SU-DHL-6 (cell line): Measurements from ENCODE around the gene KDELR1.

Source experiments
- H2AFZ ChIP-seq: fragments of 200-600 bp; sonication (generic); 2 replicates; pipeline ENCODE4 v1.6.1; 2014; ENCODE audit warnings: low read depth, mild to moderate bottlenecking, moderate library complexity, mixed read lengths, antibody characterized with exemption, low read length; ENCODE audit not compliant: severe bottlenecking
- H3F3A ChIP-seq: fragments of 200-600 bp; shearing (Covaris generic); 2 replicates; pipeline ENCODE4 v1.6.0; 2016; ENCODE audit warnings: antibody characterized with exemption, mild to moderate bottlenecking; ENCODE audit not compliant: insufficient read depth
- H3K27ac ChIP-seq: fragments of 200-600 bp; sonication (generic); 2 replicates; pipeline ENCODE4 v1.5.1; 2016; ENCODE audit warnings: low read depth, mild to moderate bottlenecking, low read length, moderate library complexity, mixed read lengths
- H3K27me3 ChIP-seq: fragments of 200-600 bp; sonication (generic), shearing (Covaris generic); 2 replicates; pipeline ENCODE4 v1.6.0; 2014; ENCODE audit warnings: mild to moderate bottlenecking, low read length
- H3K36me3 ChIP-seq: fragments of 200-600 bp; sonication (generic); 2 replicates; pipeline ENCODE4 v1.6.1; 2014; ENCODE audit warnings: mild to moderate bottlenecking, low read length, mixed read lengths
- H3K4me2 ChIP-seq: fragments of 300-600, 200-600 bp; shearing (Covaris generic), sonication (generic); 2 replicates; pipeline ENCODE4 v1.6.0; 2014; ENCODE audit warnings: low read length, low read depth, mild to moderate bottlenecking; ENCODE audit not compliant: poor library complexity, severe bottlenecking
- H3K4me3 ChIP-seq: fragments of 200-600 bp; sonication (generic); 2 replicates; pipeline ENCODE4 v1.5.1; 2014; ENCODE audit warnings: antibody characterized with exemption, low read length, mild to moderate bottlenecking, mixed read lengths; ENCODE audit not compliant: insufficient read depth, poor library complexity, severe bottlenecking
- H3K79me2 ChIP-seq: fragments of 200-600 bp; sonication (generic); 2 replicates; pipeline ENCODE4 v1.6.1; 2014; ENCODE audit warnings: mild to moderate bottlenecking, low read length, moderate library complexity; ENCODE audit not compliant: insufficient read depth
- H3K9ac ChIP-seq: fragments of 200-600 bp; sonication (generic); 2 replicates; pipeline ENCODE4 v1.7.0; 2014; ENCODE audit warnings: mild to moderate bottlenecking, low read length
- H3K9me2 ChIP-seq: fragments of 200-600 bp; sonication (generic); replicated peaks from 2 replicates; pipeline ENCODE4 v1.6.1; 2014; ENCODE audit warnings: low read length; ENCODE audit not compliant: insufficient read depth
- H3K9me3 ChIP-seq: fragments of 200-600 bp; sonication (generic); 2 replicates; pipeline ENCODE4 v1.6.1; 2014; ENCODE audit warnings: low read length, mixed read lengths; ENCODE audit not compliant: insufficient read depth
- H4K20me1 ChIP-seq: fragments of 200-600 bp; sonication (generic); 2 replicates; pipeline ENCODE4 v1.6.1; 2014; ENCODE audit warnings: low read depth, mild to moderate bottlenecking, antibody characterized with exemption, low read length, moderate library complexity, mixed read lengths
- EZH2phosphoT487 ChIP-seq: fragments of 200-600 bp; sonication (generic), shearing (Covaris generic); conservative IDR thresholded peaks from 2 replicates; pipeline ENCODE4 v1.6.1; 2018; ENCODE audit warnings: mild to moderate bottlenecking, antibody characterized with exemption, low read length, moderate library complexity, mixed read lengths
- TF ChIP-seq, protein P1 (sequence below): fragments of 200-600 bp; sonication (generic); IDR thresholded peaks from one replicate; pipeline ENCODE4 v1.5.1; 2017; ENCODE audit warnings: antibody characterized with exemption, mild to moderate bottlenecking, low read length, moderate library complexity; ENCODE audit not compliant: insufficient read depth, poor library complexity, severe bottlenecking

The KDELR1 gene

DNA sequence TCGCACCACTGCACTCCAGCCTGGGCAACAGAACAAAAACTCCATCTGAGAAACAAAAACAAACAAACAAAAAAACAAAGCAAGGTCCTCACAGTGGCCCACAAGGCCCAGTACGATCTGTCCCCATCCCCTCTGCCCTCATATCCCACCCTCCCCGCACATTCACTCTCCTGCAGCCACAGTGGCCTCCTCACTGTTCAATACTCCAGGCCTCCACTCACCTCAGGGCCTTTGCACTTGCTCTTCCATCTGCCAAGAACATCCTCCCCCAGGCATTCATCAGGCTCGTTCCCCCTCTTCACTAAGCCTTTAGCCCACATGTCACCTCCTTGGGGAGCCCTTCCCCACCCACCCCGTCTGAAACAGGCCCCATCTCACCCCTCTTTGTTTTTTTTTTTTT, 32.2 kb downstream of the KDELR1 start:
- no peak overlapping the region for H3K27ac ChIP-seq
- no peaks in the 10 kb centered on the region for H3K27me3 ChIP-seq
- no peak for TF ChIP-seq EZH2phosphoT487
- TF ChIP-seq, protein P1, sequence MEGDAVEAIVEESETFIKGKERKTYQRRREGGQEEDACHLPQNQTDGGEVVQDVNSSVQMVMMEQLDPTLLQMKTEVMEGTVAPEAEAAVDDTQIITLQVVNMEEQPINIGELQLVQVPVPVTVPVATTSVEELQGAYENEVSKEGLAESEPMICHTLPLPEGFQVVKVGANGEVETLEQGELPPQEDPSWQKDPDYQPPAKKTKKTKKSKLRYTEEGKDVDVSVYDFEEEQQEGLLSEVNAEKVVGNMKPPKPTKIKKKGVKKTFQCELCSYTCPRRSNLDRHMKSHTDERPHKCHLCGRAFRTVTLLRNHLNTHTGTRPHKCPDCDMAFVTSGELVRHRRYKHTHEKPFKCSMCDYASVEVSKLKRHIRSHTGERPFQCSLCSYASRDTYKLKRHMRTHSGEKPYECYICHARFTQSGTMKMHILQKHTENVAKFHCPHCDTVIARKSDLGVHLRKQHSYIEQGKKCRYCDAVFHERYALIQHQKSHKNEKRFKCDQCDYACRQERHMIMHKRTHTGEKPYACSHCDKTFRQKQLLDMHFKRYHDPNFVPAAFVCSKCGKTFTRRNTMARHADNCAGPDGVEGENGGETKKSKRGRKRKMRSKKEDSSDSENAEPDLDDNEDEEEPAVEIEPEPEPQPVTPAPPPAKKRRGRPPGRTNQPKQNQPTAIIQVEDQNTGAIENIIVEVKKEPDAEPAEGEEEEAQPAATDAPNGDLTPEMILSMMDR, result no peak
- no peak overlapping the region for H3K4me2 ChIP-seq
- H3K9ac ChIP-seq, result no peak overlapping the region
- H3K79me2 ChIP-seq, result no peaks in the 10 kb centered on the region
- H3K36me3 ChIP-seq, result no peaks in the 10 kb centered on the region
- peaks cover 4% of the 10 kb centered on the region; the same call in 1 of the 2 replicates for H3F3A ChIP-seq
- H3K9me2 ChIP-seq, result no peaks in the 10 kb centered on the region
- H3K4me3 ChIP-seq, result no peak overlapping the region
- H3K9me3 ChIP-seq, result no peaks in the 10 kb centered on the region
- H4K20me1 ChIP-seq, result no peaks in the 10 kb centered on the region
- no peak overlapping the region for H2AFZ ChIP-seq

DNA sequence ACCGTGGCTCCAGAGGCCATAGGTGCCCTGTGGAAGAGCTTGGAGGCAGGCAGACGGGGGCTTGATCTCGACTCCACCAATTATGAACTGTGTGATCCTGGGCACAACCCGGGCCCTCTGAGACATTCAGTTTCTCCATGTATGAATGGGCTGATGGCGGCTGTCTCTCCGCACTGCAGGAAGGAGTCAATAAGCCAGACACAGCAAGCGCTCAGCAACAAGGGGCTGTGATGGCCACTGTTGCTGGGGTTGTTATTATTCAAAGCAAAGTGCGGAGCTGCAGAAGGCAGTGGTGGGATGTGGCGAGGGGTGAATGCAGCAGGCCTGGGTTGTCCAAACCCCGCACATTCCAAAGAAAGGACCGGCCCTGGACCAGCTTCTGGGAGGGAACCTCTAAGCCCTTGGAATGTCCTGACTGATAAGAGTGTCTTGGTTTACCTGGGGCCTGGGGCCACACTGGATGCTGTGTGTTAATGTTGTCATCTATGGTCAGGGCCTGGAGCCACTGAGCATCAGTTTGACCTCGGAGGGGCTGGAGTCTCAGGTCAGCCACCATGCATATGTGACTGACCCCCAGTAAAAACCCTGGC, 35.9 kb downstream of the KDELR1 start:
- Histone ChIP-seq H3K27ac (no peak overlapping the region), H3K36me3 (no peaks in the 10 kb centered on the region), H3K9ac (no peak overlapping the region), H2AFZ (no peak overlapping the region), H3F3A (no peaks in the 10 kb centered on the region), H3K79me2 (no peaks in the 10 kb centered on the region), H3K4me2 (no peak overlapping the region), H3K9me2 (no peaks in the 10 kb centered on the region), H4K20me1 (no peaks in the 10 kb centered on the region), H3K4me3 (no peak overlapping the region), H3K27me3 (no peaks in the 10 kb centered on the region), H3K9me3 (no peaks in the 10 kb centered on the region)
- TF ChIP-seq, protein P1, result no peak
- TF ChIP-seq EZH2phosphoT487, result no peak

DNA sequence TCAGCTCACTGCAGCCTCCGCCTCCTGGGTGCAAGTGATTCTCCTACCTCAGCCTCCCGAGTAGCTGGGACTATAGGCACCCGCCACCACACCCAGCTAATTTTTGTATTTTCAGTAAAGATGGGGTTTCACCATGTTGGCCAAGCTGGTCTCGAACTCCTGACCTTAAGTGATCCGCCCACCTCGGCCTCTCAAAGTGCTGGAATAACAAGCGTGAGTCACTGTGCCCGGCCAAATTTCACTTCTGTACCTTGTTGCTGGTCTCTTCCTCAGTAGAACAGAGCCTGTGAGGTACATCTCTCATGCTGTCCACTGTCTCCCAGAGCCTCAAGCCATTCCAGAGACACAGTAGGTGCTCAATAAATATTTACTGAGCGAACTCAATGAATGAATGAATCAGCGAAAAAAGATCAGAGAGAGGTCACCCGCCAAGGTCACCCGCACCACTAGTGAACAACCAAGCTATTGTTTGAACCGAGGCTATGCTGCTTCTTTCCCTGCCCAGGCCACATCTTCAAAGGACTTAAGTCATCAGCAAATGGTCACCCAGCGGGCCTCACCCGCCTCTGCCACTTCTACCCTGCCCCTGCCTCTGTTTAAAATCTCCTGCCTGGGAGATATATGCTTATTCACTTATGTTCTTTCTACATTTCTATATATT, 36.9 kb downstream of the KDELR1 start:
- no peak overlapping the region for H2AFZ ChIP-seq
- H3K9ac ChIP-seq, result no peak overlapping the region

More for the DNA sequence above, 36.9 kb downstream of the KDELR1 start:
- no peaks in the 10 kb centered on the region for H4K20me1 ChIP-seq
- H3K79me2 ChIP-seq, result no peaks in the 10 kb centered on the region
- H3K27ac ChIP-seq, result no peak overlapping the region
- no peaks in the 10 kb centered on the region for H3K27me3 ChIP-seq
- no peak overlapping the region for H3K4me2 ChIP-seq
- no peak overlapping the region for H3K4me3 ChIP-seq
- H3F3A ChIP-seq, result no peaks in the 10 kb centered on the region
- H3K36me3 ChIP-seq, result no peaks in the 10 kb centered on the region
- no peaks in the 10 kb centered on the region for H3K9me3 ChIP-seq
- H3K9me2 ChIP-seq, result no peaks in the 10 kb centered on the region
- no peak for TF ChIP-seq EZH2phosphoT487
- TF ChIP-seq, protein P1, result no peak
